ENCODE measurements around the gene IDE. TPM values are rescaled to one million over a fixed set of nuclear protein-coding genes. Genes with fewer than 3 reads are reported as not detected.

IDE gene
- total and polyA plus RNA-seq, 10 of the 15 experiments (the other 5 are each of a cell fraction or from before 2014, with no cell fraction given), result 11.6 to 54.5 (median 33.6) TPM

- BruUV-seq (replicated peaks), result no TSS peak
- no peak overlapping the region for H3K4me2 ChIP-seq (ENCODE audit: control insufficient read depth, insufficient read depth)
- H3K27me3 ChIP-seq (replicated peaks in 1 of 2; ENCODE audit: control insufficient read depth in 2 of 2, insufficient read depth in 2 of 2, low read length in 1 of 2), result no peaks in the 10 kb centered on the region
- H3K9ac ChIP-seq (ENCODE audit: control insufficient read depth, insufficient read depth, low read length), result no peak overlapping the region
- no peaks in the 10 kb centered on the region for H3K4me1 ChIP-seq (ENCODE audit: control insufficient read depth, insufficient read depth, low read length)
- FAIRE-seq, result no peak
- H3K36me3 ChIP-seq (ENCODE audit: control insufficient read depth in 2 of 2, insufficient read depth in 2 of 2, low read length in 1 of 2), result peaks cover 4 to 36% of the 10 kb centered on the region in 2 experiments; a peak in 3 of 4 replicates
- no peaks in the 10 kb centered on the region for H3K79me2 ChIP-seq (ENCODE audit: control insufficient read depth, insufficient read depth, low read length)
- H3K4me3 ChIP-seq, result no peak overlapping the region
- no peak overlapping the region for H3K27ac ChIP-seq (ENCODE audit: control insufficient read depth, insufficient read depth)
- no peaks in the 10 kb centered on the region; the same call in 2 of the 3 replicates for H3K9me3 ChIP-seq (replicated peaks; ENCODE audit: control insufficient read depth, insufficient read depth, low read length)
- intact Hi-C loops (cut with micrococcal nuclease; ENCODE audit: unreplicated experiment), result no loop called here
- H2AFZ ChIP-seq (ENCODE audit: control insufficient read depth, low read depth, low read length), result no peak overlapping the region
- SMC1A ChIA-PET (ENCODE audit: uncharacterized antibody, unreplicated experiment), result no interaction called here
- no peak for ATAC-seq
- TF ChIP-seq PAX8 (IDR thresholded peaks at IDR 0.05), result no peak
- TF ChIP-seq CEBPB (IDR thresholded peaks at IDR 0.05; ENCODE audit: borderline replicate concordance in 1 of 2, low read depth in 2 of 2, low read length in 2 of 2), result no peak
- TF ChIP-seq POU2F2 (IDR thresholded peaks at IDR 0.05; ENCODE audit: borderline replicate concordance, low read depth, low read length), result no peak
- TF ChIP-seq ZNF207 (IDR thresholded peaks at IDR 0.05; ENCODE audit: borderline replicate concordance), result no peak
- no peak for TF ChIP-seq RFX5 (IDR thresholded peaks at IDR 0.05; ENCODE audit: low read depth, low read length)
- no peak for TF ChIP-seq PBX3 (IDR thresholded peaks at IDR 0.05; ENCODE audit: insufficient replicate concordance, low read depth, low read length)
- TF ChIP-seq POLR2AphosphoS2 (IDR thresholded peaks at IDR 0.05; ENCODE audit: low read depth, low read length), result no peak
- no peak for TF ChIP-seq EED (IDR thresholded peaks at IDR 0.05; ENCODE audit: low read depth)
- no peak for TF ChIP-seq KDM1A (IDR thresholded peaks at IDR 0.05; ENCODE audit: borderline replicate concordance)
- TF ChIP-seq HDGF (IDR thresholded peaks at IDR 0.05), result no peak
- no peak for TF ChIP-seq ATF3 (IDR thresholded peaks at IDR 0.05; ENCODE audit: borderline replicate concordance, extremely low read depth, low read depth, low read length)
- TF ChIP-seq RBBP5 (conservative IDR thresholded peaks at IDR 0.05), result no peak
- no peak for TF ChIP-seq POLR2A (IDR thresholded peaks at IDR 0.05; ENCODE audit: low read depth, low read length)
- TF ChIP-seq MXI1 (IDR thresholded peaks at IDR 0.05; ENCODE audit: low read depth, low read length), result no peak
- CTCF ChIA-PET, result interaction anchor here (0.7 kb wide), 1 partner anchor 14 kb away, joined by 3 read pairs; no protein-coding TSS in a partner anchor
- in situ Hi-C loops (cut with MboI), result no loop called here
- no peaks in the 10 kb centered on the region for H4K20me1 ChIP-seq (ENCODE audit: control insufficient read depth, insufficient read depth)
- no peak for DNase-seq (ENCODE audit: low read depth, low spot score)
- WGBS (ENCODE audit: insufficient coverage, insufficient replicate concordance, low lambda C conversion rate, missing lambda C conversion rate), result 96% methylated on average over 3 of the region's 3 CpGs
- POLR2A ChIA-PET, result no interaction called here
- RAD21 ChIA-PET (ENCODE audit: unreplicated experiment), result no interaction called here
These were observed 41.6 kb upstream of the IDE start for GRCh38 chr10:92615515-92615914.

Data from GM12878 (cell line).